K562 (cell line): ENCODE measurements around the gene API5. TPM values are rescaled to one million over a fixed set of nuclear protein-coding genes. Genes with fewer than 3 reads are reported as not detected.
A peak's percentile ranks its signal among the peaks of the same experiment; 100 is the strongest.

Experiments used
- CBX8 ChIP-seq: fragments of 200-600 bp; sonication (generic); IDR thresholded peaks from 2 replicates; pipeline ENCODE4 v1.6.1; 2012; ENCODE audit warnings: borderline replicate concordance, mixed run types, low read depth, mild to moderate bottlenecking, moderate library complexity, mixed read lengths, low read length, control low read depth, inconsistent platforms; ENCODE audit not compliant: poor library complexity, severe bottlenecking; ENCODE audit errors: extremely low read depth
- CCNT2 ChIP-seq: IDR thresholded peaks from 2 replicates; pipeline ENCODE4 v1.6.1; 2011; ENCODE audit warnings: borderline replicate concordance, low read depth, mild to moderate bottlenecking, moderate library complexity, mixed read lengths, low read length; ENCODE audit not compliant: insufficient read length; ENCODE audit errors: extremely low read depth
- CGGBP1 ChIP-seq: fragments of 250-450 bp; sonication (Bioruptor Pico); IDR thresholded peaks from 2 replicates; pipeline ENCODE4 v1.9.0; 2021; ENCODE audit warnings: mild to moderate bottlenecking
- DMBX1 ChIP-seq: fragments of 250-450 bp; sonication (Bioruptor Pico); IDR thresholded peaks from 2 replicates; pipeline ENCODE4 v1.8.0; 2022; ENCODE audit warnings: inconsistent platforms, mild to moderate bottlenecking, moderate library complexity, borderline replicate concordance
- FOS ChIP-seq: IDR thresholded peaks from 3 replicates; pipeline ENCODE4 v1.6.1; 2011; ENCODE audit not compliant: insufficient read length; ENCODE audit errors: extremely low read depth
- GATA2 ChIP-seq: sonication (generic); formaldehyde crosslinking; IDR thresholded peaks from 2 replicates; pipeline ENCODE4 v1.4.0; 2020; ENCODE audit warnings: mild to moderate bottlenecking, missing genetic modification reagents
- HMG20B ChIP-seq: fragments of 250-450 bp; sonication (Bioruptor Pico); IDR thresholded peaks from 2 replicates; pipeline ENCODE4 v1.5.0; 2021; ENCODE audit warnings: mild to moderate bottlenecking
- NFE2L1 ChIP-seq: fragments of 450-650 bp; IDR thresholded peaks from 2 replicates; pipeline ENCODE4 v1.6.1; 2016; ENCODE audit warnings: missing genetic modification characterization, low read depth, mild to moderate bottlenecking, missing compliant biosample characterization, moderate library complexity, borderline replicate concordance
- NFIX ChIP-seq: fragments of 250-450 bp; sonication (Bioruptor Pico); IDR thresholded peaks from 2 replicates; pipeline ENCODE4 v1.4.0; 2020; ENCODE audit warnings: low read depth, mild to moderate bottlenecking, moderate library complexity
- POLR2AphosphoS5 ChIP-seq: IDR thresholded peaks from 2 replicates; pipeline ENCODE4 v1.6.1; 2011; ENCODE audit warnings: mild to moderate bottlenecking, low read depth, low read length, moderate library complexity; ENCODE audit not compliant: control insufficient read depth, insufficient read depth
- PREB ChIP-seq: sonication (generic); formaldehyde crosslinking; IDR thresholded peaks from 2 replicates; pipeline ENCODE4 v1.8.1; 2023; ENCODE audit warnings: mild to moderate bottlenecking, missing genetic modification reagents
- RFX1 ChIP-seq: fragments of 450-650 bp; IDR thresholded peaks from 2 replicates; pipeline ENCODE4 v1.6.1; 2016; ENCODE audit warnings: mild to moderate bottlenecking, moderate library complexity
- SMARCC2 ChIP-seq: fragments of 450-650 bp; IDR thresholded peaks from 2 replicates; pipeline ENCODE4 v1.6.1; 2017; ENCODE audit warnings: antibody characterized with exemption, moderate library complexity, mild to moderate bottlenecking, low read depth
- SOX6 ChIP-seq: fragments of 450-650 bp; IDR thresholded peaks from 2 replicates; pipeline ENCODE4 v1.6.1; 2014; ENCODE audit warnings: mild to moderate bottlenecking
- TRIM28 ChIP-seq: fragments of 450-650 bp; IDR thresholded peaks from 2 replicates; pipeline ENCODE4 v1.6.1; 2017
- ZNF239 ChIP-seq: fragments of 250-450 bp; sonication (Bioruptor Pico); IDR thresholded peaks from 2 replicates; pipeline ENCODE4 v1.4.0; 2020; ENCODE audit warnings: mild to moderate bottlenecking
- ZNF507 ChIP-seq: conservative IDR thresholded peaks from 2 replicates; pipeline ENCODE4 v1.6.1; 2017; ENCODE audit warnings: missing genetic modification characterization, missing compliant biosample characterization
- ZNF583 ChIP-seq: fragments of 250-450 bp; sonication (Bioruptor Pico); IDR thresholded peaks from 2 replicates; pipeline ENCODE4 v1.4.0; 2020
- ZNF79 ChIP-seq: fragments of 250-450 bp; sonication (Bioruptor Pico); IDR thresholded peaks from 2 replicates; pipeline ENCODE4 v1.4.0; 2020; ENCODE audit warnings: low read depth, mild to moderate bottlenecking, moderate library complexity
- ZSCAN32 ChIP-seq: fragments of 450-650 bp; formaldehyde crosslinking; IDR thresholded peaks from 2 replicates; pipeline ENCODE4 v1.4.0; 2020; ENCODE audit warnings: mild to moderate bottlenecking, moderate library complexity
- polyA plus RNA-seq, 8 experiments: library from polyadenylated mRNA; depleted of rRNA in 4 of 8; stranded (reverse) in 5 of 8; unstranded in 3 of 8; fragments of >200 nt; fragmentation: Nextera tagmentation in 2 of 8; fragmentation: Illumina TruSeq in 1 of 8; extraction: Ambion mirVana in 2 of 8; extraction: Trizol in 1 of 8; gene quantifications; 2 replicates each; pipeline versions ENCODE4 v1.2.1 to v1.2.3, GENCODE V29; 2011 to 2014; ENCODE audit warnings: inconsistent platforms in 1 of 8, missing spikeins in 1 of 8
- total RNA-seq, 7 experiments: library from RNA; depleted of rRNA in 6 of 7; stranded (reverse); fragments of >200 nt in 6 of 7; fragmentation: Illumina TruSeq in 2 of 7; extraction: Trizol in 2 of 7; gene quantifications; 2 replicates each; pipeline versions ENCODE4 v1.2.1 to v1.2.3, GENCODE V29; 2011 to 2021; ENCODE audit warnings: low replicate concordance in 1 of 7
- TF ChIP-seq, protein P1 (sequence below): fragments of 250-450 bp; sonication (Bioruptor Pico); IDR thresholded peaks from 2 replicates; pipeline ENCODE4 v1.5.1; 2021; ENCODE audit warnings: mild to moderate bottlenecking
- TF ChIP-seq, protein P2 (sequence below): fragments of 250-450 bp; sonication (Bioruptor Pico); IDR thresholded peaks from 2 replicates; pipeline ENCODE4 v1.5.0; 2021; ENCODE audit warnings: mild to moderate bottlenecking, moderate library complexity

Gene API5
- total and polyA plus RNA-seq, 9 of the 15 experiments (the other 6 are each of a cell fraction or from before 2014, with no cell fraction given): 59.8 to 146 (median 123) TPM

DNA sequence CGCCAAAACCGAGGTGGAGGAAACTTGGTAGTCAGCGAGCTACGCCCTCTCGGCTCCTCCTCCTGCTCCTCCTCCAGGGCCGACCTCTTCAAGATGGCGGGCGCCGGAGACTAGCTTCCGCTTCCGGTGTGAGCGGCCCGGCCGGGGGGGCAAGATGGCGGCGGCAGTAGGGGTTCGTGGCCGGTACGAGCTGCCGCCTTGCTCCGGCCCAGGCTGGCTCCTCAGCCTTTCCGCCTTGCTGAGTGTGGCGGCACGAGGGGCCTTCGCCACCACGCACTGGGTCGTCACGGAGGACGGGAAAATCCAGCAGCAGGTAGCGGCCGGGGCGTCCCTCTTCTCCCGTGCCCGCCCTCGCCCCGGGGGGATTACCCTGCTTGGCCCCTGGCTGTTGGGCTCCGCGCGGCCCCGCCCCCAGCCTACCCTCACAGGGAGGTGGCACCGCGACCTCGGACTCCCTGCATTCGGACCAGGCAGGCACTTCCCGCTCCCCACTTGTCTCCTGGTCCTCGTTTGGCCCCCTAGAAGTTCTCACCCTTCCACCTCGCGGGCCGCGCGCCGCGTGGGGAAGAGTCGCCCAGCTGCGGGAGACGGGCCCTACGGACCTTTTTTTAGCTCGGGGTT, 47.1 kb downstream of the API5 start, which contains the start of gene TTC17 (continued):
- no peak for TF ChIP-seq FOS
- no peak for TF ChIP-seq ZNF239 (CRISPR knock-in tag)
- no peak for TF ChIP-seq NFE2L1 (tag)
- TF ChIP-seq POLR2AphosphoS5: peak; percentile 90
- TF ChIP-seq, protein P1, sequence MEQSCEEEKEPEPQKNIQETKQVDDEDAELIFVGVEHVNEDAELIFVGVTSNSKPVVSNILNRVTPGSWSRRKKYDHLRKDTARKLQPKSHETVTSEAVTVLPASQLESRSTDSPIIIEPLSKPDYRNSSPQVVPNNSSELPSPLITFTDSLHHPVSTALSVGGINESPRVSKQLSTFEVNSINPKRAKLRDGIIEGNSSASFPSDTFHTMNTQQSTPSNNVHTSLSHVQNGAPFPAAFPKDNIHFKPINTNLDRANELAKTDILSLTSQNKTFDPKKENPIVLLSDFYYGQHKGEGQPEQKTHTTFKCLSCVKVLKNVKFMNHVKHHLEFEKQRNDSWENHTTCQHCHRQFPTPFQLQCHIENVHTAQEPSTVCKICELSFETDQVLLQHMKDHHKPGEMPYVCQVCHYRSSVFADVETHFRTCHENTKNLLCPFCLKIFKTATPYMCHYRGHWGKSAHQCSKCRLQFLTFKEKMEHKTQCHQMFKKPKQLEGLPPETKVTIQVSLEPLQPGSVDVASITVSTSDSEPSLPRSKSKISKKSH: no peak
- TF ChIP-seq GATA2 (CRISPR knock-in tag): no peak
- TF ChIP-seq NFIX (CRISPR knock-in tag): no peak
- peak; percentile 1; the same call in 1 of the 2 replicates for TF ChIP-seq SOX6
- no peak for TF ChIP-seq ZNF507 (tag)
- TF ChIP-seq ZNF79 (CRISPR knock-in tag): no peak
- TF ChIP-seq, protein P2, sequence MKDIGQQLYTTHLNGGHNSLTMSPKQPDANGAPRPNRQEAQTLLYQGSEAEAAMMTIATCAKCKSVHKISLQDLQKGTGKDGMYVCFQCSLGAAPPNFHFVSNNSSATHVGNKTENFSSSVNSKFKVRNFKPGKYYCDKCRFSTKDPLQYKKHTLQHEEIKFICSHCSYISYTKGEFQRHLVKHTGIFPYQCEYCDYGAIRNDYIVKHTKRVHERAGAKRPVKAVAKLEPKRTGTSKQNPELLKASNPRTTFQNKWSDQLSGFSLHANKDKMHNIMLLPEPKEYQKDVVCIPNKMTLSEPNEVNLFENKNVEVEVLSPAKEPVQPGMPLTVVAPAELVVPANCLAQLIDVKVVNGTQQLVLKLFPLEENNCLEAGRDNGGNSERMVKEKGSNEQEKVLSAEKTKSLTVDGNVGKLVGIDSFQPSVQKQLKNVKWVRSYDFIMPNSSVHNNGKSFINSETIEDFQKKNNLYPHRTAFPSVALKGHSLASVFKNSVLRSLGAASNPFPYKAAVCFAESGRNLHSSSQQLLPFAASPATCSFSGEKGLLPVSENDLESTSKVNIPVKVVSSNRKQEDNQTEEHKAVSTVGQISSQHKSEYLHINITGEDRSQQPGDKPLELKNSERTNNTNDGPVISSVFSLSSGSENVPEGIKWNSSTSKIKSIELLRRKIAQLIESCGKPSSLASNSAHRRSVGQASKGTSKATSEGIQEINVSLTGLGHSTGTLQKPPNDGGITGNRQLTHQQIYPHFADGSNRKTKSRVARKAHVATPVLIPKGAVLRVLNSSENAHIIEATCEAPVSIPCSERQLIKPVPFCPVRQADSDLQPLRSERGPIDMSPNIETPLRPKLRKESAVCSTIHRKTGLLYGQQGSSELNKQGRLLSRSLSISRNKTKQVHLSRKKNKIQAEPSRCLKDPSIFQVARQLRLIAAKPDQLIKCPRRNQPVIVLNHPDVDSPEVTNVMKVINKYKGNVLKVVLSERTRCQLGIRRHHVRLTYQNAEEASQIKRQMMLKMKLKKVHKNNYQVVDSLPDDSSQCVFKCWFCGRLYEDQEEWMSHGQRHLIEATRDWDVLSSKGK (CRISPR knock-in tag): no peak
- no peak for TF ChIP-seq ZSCAN32 (CRISPR knock-in tag)
- TF ChIP-seq CBX8: no peak
- TF ChIP-seq ZNF583 (CRISPR knock-in tag): 0 out of 2 replicates have a peak, but pooled peaks have one; percentile 34
- TF ChIP-seq PREB (CRISPR knock-in tag): 0 out of 2 replicates have a peak, but pooled peaks have one; percentile 13
- TF ChIP-seq HMG20B (CRISPR knock-in tag): 0 out of 2 replicates have a peak, but pooled peaks have one; percentile 58
- TF ChIP-seq TRIM28: no peak
- TF ChIP-seq CGGBP1 (CRISPR knock-in tag): no peak; the same call in 1 of the 2 replicates
- no peak for TF ChIP-seq RFX1
- TF ChIP-seq DMBX1: 0 out of 2 replicates have a peak, but pooled peaks have one; percentile 21
- TF ChIP-seq CCNT2: peak; percentile 67
- no peak for TF ChIP-seq SMARCC2
